ENCODE measurements around the gene PHF21A.

The PHF21A gene

GRCh38 chr11:45930951-45931570, 190.2 kb downstream of the PHF21A start:
- H3K4me2 ChIP-seq (ENCODE audit: low read depth, low read length, poor library complexity, severe bottlenecking), result peak overlapping the region; percentile 93
- H3K9ac ChIP-seq (ENCODE audit: low read length), result peak overlapping the region; percentile 62
- 0 out of 2 replicates have a peak, but pooled peaks cover 9% of the 10 kb centered on the region for H3K79me2 ChIP-seq (ENCODE audit: insufficient read depth, low read length)
- no peak overlapping the region for H3K4me3 ChIP-seq (ENCODE audit: insufficient read depth, low read length, poor library complexity, severe bottlenecking)
- no peaks in the 10 kb centered on the region for H3K9me3 ChIP-seq (ENCODE audit: insufficient read depth, low read length)
- H2AFZ ChIP-seq (ENCODE audit: low read depth, low read length, severe bottlenecking), result no peak overlapping the region
- peaks cover 41% of the 10 kb centered on the region for H3F3A ChIP-seq (ENCODE audit: insufficient read depth)
- peak overlapping the region; percentile 89 for H3K27ac ChIP-seq (ENCODE audit: low read depth, low read length)
- no peak for TF ChIP-seq EZH2phosphoT487 (conservative IDR thresholded peaks at IDR 0.05; ENCODE audit: low read length)
- TF ChIP-seq, protein P1, sequence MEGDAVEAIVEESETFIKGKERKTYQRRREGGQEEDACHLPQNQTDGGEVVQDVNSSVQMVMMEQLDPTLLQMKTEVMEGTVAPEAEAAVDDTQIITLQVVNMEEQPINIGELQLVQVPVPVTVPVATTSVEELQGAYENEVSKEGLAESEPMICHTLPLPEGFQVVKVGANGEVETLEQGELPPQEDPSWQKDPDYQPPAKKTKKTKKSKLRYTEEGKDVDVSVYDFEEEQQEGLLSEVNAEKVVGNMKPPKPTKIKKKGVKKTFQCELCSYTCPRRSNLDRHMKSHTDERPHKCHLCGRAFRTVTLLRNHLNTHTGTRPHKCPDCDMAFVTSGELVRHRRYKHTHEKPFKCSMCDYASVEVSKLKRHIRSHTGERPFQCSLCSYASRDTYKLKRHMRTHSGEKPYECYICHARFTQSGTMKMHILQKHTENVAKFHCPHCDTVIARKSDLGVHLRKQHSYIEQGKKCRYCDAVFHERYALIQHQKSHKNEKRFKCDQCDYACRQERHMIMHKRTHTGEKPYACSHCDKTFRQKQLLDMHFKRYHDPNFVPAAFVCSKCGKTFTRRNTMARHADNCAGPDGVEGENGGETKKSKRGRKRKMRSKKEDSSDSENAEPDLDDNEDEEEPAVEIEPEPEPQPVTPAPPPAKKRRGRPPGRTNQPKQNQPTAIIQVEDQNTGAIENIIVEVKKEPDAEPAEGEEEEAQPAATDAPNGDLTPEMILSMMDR (IDR thresholded peaks at IDR 0.05; ENCODE audit: insufficient read depth, low read length, poor library complexity, severe bottlenecking), result no peak
- no peaks in the 10 kb centered on the region for H3K27me3 ChIP-seq (ENCODE audit: low read length)
- H3K36me3 ChIP-seq (ENCODE audit: low read length), result no peaks in the 10 kb centered on the region
- no peaks in the 10 kb centered on the region for H3K9me2 ChIP-seq (replicated peaks; ENCODE audit: insufficient read depth, low read length)
- H4K20me1 ChIP-seq (ENCODE audit: low read depth, low read length), result no peaks in the 10 kb centered on the region

- Histone ChIP-seq H4K20me1 (ENCODE audit: low read depth, low read length) (no peaks in the 10 kb centered on the region), H3F3A (ENCODE audit: insufficient read depth) (peaks cover 35% of the 10 kb centered on the region), H3K9me3 (ENCODE audit: insufficient read depth, low read length) (no peaks in the 10 kb centered on the region), H3K36me3 (ENCODE audit: low read length) (no peaks in the 10 kb centered on the region), H3K9ac (ENCODE audit: low read length) (peak overlapping the region; percentile 62), H3K27ac (ENCODE audit: low read depth, low read length) (peak overlapping the region; percentile 89), H3K79me2 (ENCODE audit: insufficient read depth, low read length) (0 out of 2 replicates have a peak, but pooled peaks cover 9% of the 10 kb centered on the region), H2AFZ (ENCODE audit: low read depth, low read length, severe bottlenecking) (no peak overlapping the region), H3K4me3 (ENCODE audit: insufficient read depth, low read length, poor library complexity, severe bottlenecking) (peak overlapping the region; percentile 39), H3K9me2 (replicated peaks; ENCODE audit: insufficient read depth, low read length) (no peaks in the 10 kb centered on the region), H3K4me2 (ENCODE audit: low read depth, low read length, poor library complexity, severe bottlenecking) (peak overlapping the region; percentile 93), H3K27me3 (ENCODE audit: low read length) (no peaks in the 10 kb centered on the region)
- TF ChIP-seq EZH2phosphoT487 (conservative IDR thresholded peaks at IDR 0.05; ENCODE audit: low read length), result no peak
- TF ChIP-seq, protein P1 (IDR thresholded peaks at IDR 0.05; ENCODE audit: insufficient read depth, low read length, poor library complexity, severe bottlenecking), result no peak
Measured at GRCh38 chr11:45930031-45930794, 191.0 kb downstream of the PHF21A start.

DNA sequence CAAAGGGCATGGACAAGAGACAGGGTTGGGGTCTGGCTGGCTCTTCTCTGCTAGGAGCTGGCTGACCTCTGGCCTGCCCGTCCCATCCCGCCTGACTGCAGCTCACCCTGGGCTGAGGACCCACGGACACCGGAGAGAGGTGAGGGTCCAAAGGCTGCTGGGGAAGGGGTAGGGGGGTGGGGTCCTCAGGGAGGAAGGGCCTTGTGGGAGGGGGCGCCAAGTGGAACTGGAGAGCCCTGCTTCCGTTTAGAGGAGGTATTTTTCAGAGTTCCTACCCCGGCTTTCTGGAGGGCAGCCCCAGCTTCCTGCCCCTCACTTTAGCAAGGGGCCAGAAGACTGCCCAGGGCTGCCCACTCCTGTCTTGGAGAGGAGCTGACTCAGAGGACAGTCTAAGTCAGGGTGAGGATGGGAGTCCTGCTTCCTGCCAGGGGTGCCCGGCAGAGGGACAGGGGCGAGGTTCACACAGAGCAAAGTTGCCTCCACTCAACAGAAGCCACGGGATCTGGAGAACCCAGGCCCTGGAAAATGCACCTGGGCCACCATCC, 191.7 kb downstream of the PHF21A start:
- Histone ChIP-seq H3K79me2 (ENCODE audit: insufficient read depth, low read length) (0 out of 2 replicates have a peak, but pooled peaks cover 9% of the 10 kb centered on the region), H3K36me3 (ENCODE audit: low read length) (no peaks in the 10 kb centered on the region), H4K20me1 (ENCODE audit: low read depth, low read length) (no peaks in the 10 kb centered on the region), H3F3A (ENCODE audit: insufficient read depth) (peaks cover 35% of the 10 kb centered on the region), H3K27ac (ENCODE audit: low read depth, low read length) (peak overlapping the region; percentile 89), H2AFZ (ENCODE audit: low read depth, low read length, severe bottlenecking) (no peak overlapping the region), H3K9me3 (ENCODE audit: insufficient read depth, low read length) (no peaks in the 10 kb centered on the region), H3K9ac (ENCODE audit: low read length) (peak overlapping the region; percentile 54), H3K4me3 (ENCODE audit: insufficient read depth, low read length, poor library complexity, severe bottlenecking) (peak overlapping the region; percentile 35), H3K9me2 (replicated peaks; ENCODE audit: insufficient read depth, low read length) (no peaks in the 10 kb centered on the region), H3K4me2 (ENCODE audit: low read depth, low read length, poor library complexity, severe bottlenecking) (peak overlapping the region; percentile 93), H3K27me3 (ENCODE audit: low read length) (no peaks in the 10 kb centered on the region)
- TF ChIP-seq EZH2phosphoT487 (conservative IDR thresholded peaks at IDR 0.05; ENCODE audit: low read length), result no peak
- TF ChIP-seq, protein P1 (IDR thresholded peaks at IDR 0.05; ENCODE audit: insufficient read depth, low read length, poor library complexity, severe bottlenecking), result no peak
